Choroid plexus epithelial cell (primary cell): ENCODE measurements around the gene PHF2.

Experiments used
- DNase-seq: peaks from one replicate; pipeline ENCODE4 v3.0.0-alpha.2; 2010; ENCODE audit warnings: low read depth
- H3K4me3 ChIP-seq: 2 replicates; pipeline ENCODE4 v1.5.1; 2011; ENCODE audit warnings: low read depth, mild to moderate bottlenecking, control low read depth, low read length, moderate library complexity
- CTCF ChIP-seq: conservative IDR thresholded peaks from 2 replicates; pipeline ENCODE4 v1.5.1; 2011; ENCODE audit warnings: low read depth, mild to moderate bottlenecking, control low read depth, inconsistent platforms, low read length, moderate library complexity

The PHF2 gene

GRCh38 chr9:93619272-93619775 lies 42.9 kb downstream of the PHF2 start:
- no peak for TF ChIP-seq CTCF
- no peak for DNase-seq

GRCh38 chr9:93620041-93620506 lies 43.7 kb downstream of the PHF2 start:
- no peak for DNase-seq
- H3K4me3 ChIP-seq = no peak overlapping the region
- peak; percentile 18 for TF ChIP-seq CTCF

More at GRCh38 chr9:93619272-93619775, 42.9 kb downstream of the PHF2 start:
- H3K4me3 ChIP-seq = no peak overlapping the region

GRCh38 chr9:93620881-93621820 lies 44.8 kb downstream of the PHF2 start:
- H3K4me3 ChIP-seq = no peak overlapping the region
- no peak for TF ChIP-seq CTCF
- no peak for DNase-seq

GRCh38 chr9:93621922-93622321 lies 45.5 kb downstream of the PHF2 start:
- no peak for TF ChIP-seq CTCF
- no peak overlapping the region for H3K4me3 ChIP-seq
- DNase-seq = no peak

GRCh38 chr9:93622691-93623090 lies 46.3 kb downstream of the PHF2 start:
- no peak overlapping the region for H3K4me3 ChIP-seq
- TF ChIP-seq CTCF = no peak
- no peak for DNase-seq

GRCh38 chr9:93623753-93624152 lies 47.4 kb downstream of the PHF2 start:
- TF ChIP-seq CTCF = no peak
- DNase-seq = no peak
- H3K4me3 ChIP-seq = no peak overlapping the region
